Vagina (tissue), 2 donors: ENCODE data around the gene TNS1.

Source experiments
- CTCF ChIP-seq, 3 experiments: fragments of 450-650 bp in 2 of 3; fragments of 200-600 bp in 1 of 3; sonication (generic) in 1 of 3; IDR thresholded peaks; one replicate each; pipeline ENCODE4 v1.5.1; 2017 to 2019; ENCODE audit warnings: antibody characterized with exemption in 3 of 3, mild to moderate bottlenecking in 2 of 3, moderate library complexity in 2 of 3
- POLR2A ChIP-seq, 2 donors: fragments of 450-650 bp; IDR thresholded peaks; one replicate each; pipeline ENCODE4 v1.6.1; 2017; ENCODE audit warnings: antibody characterized with exemption in 2 of 2, mild to moderate bottlenecking in 2 of 2, moderate library complexity in 2 of 2
- POLR2AphosphoS5 ChIP-seq, 2 donors: sonication (generic); formaldehyde crosslinking; IDR thresholded peaks; one replicate each; pipeline ENCODE4 v1.9.0; 2017; ENCODE audit warnings: antibody characterized with exemption in 2 of 2, mild to moderate bottlenecking in 2 of 2, low read depth in 1 of 2; ENCODE audit not compliant: insufficient read depth in 1 of 2

GRCh38 chr2:217941886-217942728 is 60.7 kb downstream of the TNS1 start:
- TF ChIP-seq POLR2AphosphoS5 (IDR thresholded peaks at IDR 0.05; ENCODE audit: insufficient read depth in 1 of 2, low read depth in 1 of 2) (no peak), CTCF (IDR thresholded peaks at IDR 0.05) (no peak), POLR2A (IDR thresholded peaks at IDR 0.05) (no peak)
